ENCODE results near the gene SELENOK.

SELENOK gene

DNA sequence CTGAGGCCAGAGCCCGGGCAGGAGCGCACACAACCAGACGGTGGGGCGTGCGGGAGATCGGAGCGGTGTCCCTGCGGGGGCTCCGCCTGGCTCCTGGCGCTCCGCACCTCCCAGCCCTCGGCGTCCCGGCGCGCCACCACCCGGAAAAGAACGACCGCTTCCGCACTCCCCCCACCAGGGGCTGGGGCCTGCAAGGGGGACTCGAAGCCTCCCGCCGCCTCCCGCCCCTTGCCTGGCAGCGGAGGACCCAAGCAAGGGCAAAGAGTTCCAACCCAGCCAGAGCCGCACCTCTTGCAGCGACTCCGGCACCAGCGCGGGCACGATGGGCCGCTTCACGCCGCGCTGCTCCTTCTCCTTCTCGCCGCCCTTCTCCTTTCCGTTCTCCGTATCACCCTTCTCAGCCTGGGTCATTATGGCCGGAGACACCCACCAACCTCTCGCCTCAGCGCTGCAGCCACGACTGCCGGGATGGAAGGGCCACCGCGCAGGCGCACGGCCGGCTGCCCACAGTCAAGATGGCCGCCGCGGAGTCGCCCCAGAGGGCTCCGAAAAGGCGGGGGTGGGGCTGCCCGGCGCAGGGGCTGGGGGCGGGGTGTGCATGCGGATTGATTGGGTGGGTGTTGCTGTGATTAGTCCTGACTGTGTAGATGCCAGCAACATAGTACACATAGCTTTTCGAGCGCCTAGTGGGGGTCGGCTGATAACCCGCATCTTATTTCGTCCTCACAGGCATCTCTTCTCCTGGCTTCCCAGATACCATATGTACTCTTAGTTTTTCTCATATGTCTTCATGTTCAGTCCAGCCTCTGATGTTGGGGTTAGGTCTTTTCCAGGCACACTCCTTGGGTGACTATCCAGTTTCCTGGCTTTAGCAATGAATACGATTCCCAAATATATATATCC lies 9.7 kb downstream of the SELENOK start, which contains the start of gene ACTR8:
Gene ACTR8, minus strand, starts transcription at position 462 of the 903 bp plus-strand sequence. Its CDS starts 51 bp downstream, at position 411.
- peak; percentile 78 for DNase-seq

GRCh38 chr3:53880396-53881345 lies 11.0 kb downstream of the SELENOK start:
- no peak for DNase-seq

- DNase-seq, result no peak
Observed at GRCh38 chr3:53865732-53866499, 25.7 kb downstream of the SELENOK start.

- DNase-seq, result peak; percentile 84
Observed at GRCh38 chr3:53863145-53863544, 28.5 kb downstream of the SELENOK start.

GRCh38 chr3:53862241-53862640 lies 29.4 kb downstream of the SELENOK start:
- DNase-seq, result no peak

DNA sequence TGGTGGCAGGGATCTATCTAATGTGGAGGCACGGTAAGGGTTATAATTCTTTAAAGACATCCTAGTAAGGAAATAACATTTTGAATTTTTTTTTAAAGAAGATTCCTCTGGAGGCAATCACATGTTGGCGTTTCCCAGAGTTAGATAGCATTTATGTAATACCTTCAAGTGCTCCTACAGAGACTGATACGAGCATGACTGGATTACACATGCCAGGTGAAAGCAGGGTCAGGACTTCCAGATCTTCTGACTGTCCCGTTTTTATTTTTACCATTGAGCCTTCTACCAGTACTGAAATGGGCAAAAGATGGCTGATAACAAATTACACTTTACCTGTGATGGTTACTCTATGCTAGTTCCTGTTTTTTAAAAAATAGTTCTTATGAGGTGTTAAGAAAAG lies 31.5 kb downstream of the SELENOK start:
- no peak for DNase-seq

DNA sequence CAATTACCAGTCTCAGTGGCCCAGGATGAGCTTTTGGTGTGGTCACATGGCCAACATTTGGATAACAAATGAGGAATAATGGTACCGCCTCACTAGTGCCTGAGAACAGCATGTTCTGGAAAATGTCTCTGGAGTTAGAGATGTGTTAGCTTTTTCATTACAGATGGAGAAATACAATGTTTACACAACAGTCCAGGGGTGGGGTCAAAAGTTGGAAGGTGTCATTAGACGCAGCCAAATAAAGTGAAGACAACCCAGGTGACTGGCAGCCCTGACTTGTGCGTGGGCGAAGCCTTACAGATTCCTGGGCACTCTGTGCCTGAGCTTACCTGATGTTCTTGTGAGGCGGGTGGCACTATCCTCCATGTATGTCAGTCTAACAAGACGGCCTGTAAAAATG lies 32.5 kb downstream of the SELENOK start:
- DNase-seq, result peak; percentile 70

DNA sequence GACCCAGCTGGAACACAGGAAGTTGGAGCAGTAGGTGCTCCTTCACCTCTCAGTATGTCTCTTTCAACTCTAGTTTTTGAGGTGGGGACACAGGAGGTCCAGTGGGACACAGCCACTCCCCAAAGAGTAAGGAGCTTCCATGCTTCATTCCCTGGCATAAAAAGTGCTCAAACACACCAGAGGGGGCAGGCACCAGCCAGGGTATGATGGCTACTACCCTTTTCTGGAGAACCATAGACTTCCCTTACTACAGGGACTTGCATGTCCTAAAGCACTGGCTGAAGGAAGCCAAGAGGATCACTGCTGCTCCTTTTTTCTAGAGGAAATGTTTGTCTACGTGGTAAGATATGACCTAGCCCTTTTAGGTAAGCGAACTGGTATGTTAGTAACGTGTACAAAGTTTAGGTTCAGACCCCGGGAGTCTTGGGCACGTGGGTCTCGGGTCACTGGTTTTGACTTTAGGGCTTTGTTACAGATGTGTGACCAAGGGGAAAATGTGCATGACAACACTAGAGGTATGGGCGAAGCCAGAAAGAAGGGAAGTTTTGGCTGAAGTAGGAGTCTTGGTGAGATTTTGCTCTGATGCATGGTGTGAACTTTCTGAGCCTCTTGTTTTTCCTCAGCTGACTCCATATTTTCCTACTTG lies 33.4 kb downstream of the SELENOK start:
- DNase-seq, result no peak

- no peak for DNase-seq
Observed at GRCh38 chr3:53856964-53857363, 34.7 kb downstream of the SELENOK start.

DNA sequence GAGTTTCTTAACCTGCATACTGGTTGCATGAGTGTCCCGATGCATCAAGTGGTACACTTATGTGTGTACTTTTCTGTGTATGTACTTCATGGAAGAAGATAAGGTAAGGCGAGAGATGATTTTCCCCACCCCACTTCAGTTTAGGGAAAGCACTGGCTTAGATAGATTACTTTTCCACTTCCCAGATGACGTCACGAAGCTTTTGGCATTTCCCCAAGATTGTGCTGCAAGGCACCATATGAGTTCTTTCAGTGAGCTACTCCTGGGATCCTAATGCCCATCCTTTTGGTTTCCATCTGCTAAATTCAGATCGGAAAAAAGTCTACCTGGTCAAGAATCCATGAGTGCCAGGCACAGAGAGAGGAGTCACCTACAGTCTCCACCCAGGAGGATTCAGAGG lies 40.8 kb downstream of the SELENOK start:
- no peak for DNase-seq

- no peak for DNase-seq
Observed at GRCh38 chr3:53849916-53850315, 41.7 kb downstream of the SELENOK start.

GRCh38 chr3:53846851-53847155 lies 44.9 kb downstream of the SELENOK start:
- no peak for DNase-seq

DNA sequence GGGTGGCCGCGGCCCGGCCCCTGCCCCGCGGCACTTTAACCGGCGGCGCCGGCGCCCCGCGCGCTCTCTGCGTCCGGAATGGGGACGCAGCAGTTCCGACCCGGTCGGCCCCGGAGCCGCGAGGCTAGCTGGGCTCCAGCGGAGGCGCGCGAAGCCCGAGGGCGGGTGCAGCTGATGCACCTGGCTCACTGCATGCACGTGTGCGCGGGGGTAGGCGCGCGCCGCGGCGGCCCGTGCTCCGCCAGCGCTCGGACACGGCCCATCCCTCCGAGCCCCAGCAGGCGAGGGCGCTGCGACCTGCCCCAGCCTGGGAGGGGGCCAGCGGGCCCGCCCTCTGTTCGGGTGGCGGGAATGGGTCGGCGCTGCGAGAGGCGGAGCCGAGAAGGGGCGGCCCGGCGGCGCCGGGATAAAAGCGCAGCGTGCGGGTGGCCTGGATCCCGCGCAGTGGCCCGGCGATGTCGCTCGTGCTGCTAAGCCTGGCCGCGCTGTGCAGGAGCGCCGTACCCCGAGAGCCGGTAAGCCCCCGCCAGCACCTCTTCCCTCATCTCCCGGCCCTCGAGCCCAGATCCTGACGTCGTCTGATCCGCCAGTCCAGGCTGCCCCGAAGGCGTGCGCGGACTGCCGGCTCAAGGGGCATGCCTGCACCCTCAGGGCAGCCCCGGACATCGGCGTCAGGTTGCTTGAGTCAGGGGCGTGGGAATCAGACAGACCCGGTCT lies 45.4 kb downstream of the SELENOK start, which contains the start of the genes CHDH and IL17RB:
Gene CHDH, minus strand, starts transcription at position 286 of the 717 bp plus-strand sequence. CDS start 22,411 bp downstream, outside the sequence.
Gene IL17RB, plus strand, starts transcription at position 435 of the 717 bp plus-strand sequence. Its CDS starts 21 bp downstream, at position 456.
- peak; percentile 72 for DNase-seq

GRCh38 chr3:53845881-53846133 lies 45.9 kb downstream of the SELENOK start:
- no peak for DNase-seq

GRCh38 chr3:53845103-53845880 lies 46.4 kb downstream of the SELENOK start:
- peak; percentile 33 for DNase-seq

- DNase-seq, result peak; percentile 43
Observed at GRCh38 chr3:53844262-53845102, 47.2 kb downstream of the SELENOK start.

GRCh38 chr3:53843195-53844177 lies 48.2 kb downstream of the SELENOK start:
- DNase-seq, result peak; percentile 39

GRCh38 chr3:53842436-53843194 lies 49.0 kb downstream of the SELENOK start:
- peak; percentile 95 for DNase-seq

Measured in NCI-H526 treated with DMSO at 0.1 percent for 48 hours (cell line).